HG03135 (cell line): ENCODE data around the gene LGALS9.
A peak's percentile ranks its signal among the peaks of the same experiment; 100 is the strongest.
"Not testable (repeated sequence)": the region's sequence is repeated elsewhere in the genome, so short reads cannot be mapped to it uniquely, and the experiment has no call there.

ENCODE experiments used
- ATAC-seq: cut with Tn5 transposase; IDR thresholded peaks from one replicate; pipeline ENCODE4 v1.9.1; 2021; ENCODE audit warnings: mild to moderate bottlenecking, moderate library complexity; ENCODE audit not compliant: unreplicated experiment

The LGALS9 gene

DNA sequence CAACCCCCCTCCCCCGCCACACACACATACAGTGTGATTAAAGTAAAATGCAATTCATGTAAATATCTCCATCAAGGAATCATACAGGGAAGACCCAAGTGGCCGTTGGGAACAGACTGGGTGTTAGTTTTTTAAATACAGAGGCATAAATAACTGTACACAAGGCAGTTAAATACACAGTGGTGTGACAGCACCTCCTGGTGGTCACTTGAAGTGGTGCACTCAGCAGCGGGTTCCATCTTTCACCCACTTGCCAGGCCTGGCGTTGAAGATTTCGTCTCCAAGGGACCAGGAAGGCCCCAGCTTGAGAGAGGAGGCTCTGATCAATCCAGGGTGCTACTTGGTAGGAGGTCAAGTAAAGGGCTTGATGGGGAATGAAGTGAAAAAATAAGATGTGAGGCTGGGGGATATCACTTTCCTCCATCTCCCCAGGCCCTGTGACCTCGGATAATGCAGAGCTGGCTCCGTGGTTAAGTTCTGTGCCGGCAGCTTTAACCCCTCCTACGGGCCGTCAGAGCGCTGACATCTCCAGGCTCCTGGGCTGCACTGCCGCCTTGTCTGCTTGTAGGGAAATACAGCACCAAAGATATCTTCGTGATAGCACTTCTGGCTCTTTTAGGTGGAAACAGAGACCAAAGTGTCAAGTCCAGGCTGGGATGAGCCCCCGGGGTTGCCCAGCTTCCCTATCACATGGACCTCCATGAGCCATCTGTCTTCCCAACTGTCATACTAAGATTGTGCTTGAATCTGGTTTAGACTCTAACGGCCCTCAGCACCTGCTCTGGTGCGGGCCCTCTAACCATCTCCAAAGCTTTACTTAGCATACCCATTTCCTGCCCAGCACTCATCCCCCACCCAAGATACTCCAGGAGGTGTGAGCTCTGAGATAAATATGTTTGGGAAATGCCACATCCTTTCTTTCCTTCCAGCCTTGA lies 20.7 kb downstream of the LGALS9 start:
- ATAC-seq: no peak

DNA sequence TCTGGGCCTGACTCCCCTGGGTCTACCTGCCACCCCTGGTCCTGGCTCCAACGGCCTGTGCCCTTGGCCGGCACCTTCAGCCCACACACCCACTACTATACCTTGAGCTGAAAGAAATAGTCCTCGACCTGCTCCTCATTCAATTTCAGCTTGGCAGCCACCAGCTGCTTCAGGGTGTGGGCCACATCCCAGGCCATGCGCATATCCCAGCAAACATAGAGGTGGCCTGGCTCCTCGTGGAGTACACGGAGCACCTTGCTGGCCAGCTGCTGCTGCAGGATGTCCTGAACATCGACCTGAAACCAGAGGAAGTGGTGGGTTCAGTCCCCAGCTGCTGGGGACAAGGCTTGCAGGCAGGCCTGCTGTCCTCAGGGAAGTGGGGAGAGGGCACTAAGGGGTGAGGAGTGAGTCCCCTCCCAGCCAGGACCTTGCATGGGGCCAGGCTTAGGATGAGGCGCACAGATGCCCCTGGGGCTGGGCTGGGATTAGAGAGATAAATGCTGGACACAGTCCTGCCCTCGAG lies 22.5 kb downstream of the LGALS9 start:
- ATAC-seq: not testable (repeated sequence)

DNA sequence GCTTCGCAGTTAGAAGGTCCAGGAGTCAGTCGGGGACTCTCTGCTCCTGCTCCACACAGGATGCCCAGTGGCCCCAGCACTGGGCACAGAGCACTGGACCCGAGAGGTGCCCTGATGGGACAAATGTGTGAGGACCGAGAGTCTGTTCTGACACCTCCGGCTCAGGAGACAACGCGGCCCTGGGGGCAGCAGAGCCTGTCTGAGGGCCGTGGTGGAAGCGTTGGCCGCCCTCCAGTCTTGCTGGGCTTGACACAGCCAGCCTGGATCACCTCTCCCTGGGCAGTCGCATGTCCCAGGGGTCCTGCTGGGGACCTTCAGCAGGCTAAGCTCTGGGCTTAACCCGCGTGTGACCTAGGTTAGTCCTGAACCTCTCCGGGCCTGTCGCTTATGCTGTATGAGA lies 23.1 kb downstream of the LGALS9 start:
- no peak for ATAC-seq

DNA sequence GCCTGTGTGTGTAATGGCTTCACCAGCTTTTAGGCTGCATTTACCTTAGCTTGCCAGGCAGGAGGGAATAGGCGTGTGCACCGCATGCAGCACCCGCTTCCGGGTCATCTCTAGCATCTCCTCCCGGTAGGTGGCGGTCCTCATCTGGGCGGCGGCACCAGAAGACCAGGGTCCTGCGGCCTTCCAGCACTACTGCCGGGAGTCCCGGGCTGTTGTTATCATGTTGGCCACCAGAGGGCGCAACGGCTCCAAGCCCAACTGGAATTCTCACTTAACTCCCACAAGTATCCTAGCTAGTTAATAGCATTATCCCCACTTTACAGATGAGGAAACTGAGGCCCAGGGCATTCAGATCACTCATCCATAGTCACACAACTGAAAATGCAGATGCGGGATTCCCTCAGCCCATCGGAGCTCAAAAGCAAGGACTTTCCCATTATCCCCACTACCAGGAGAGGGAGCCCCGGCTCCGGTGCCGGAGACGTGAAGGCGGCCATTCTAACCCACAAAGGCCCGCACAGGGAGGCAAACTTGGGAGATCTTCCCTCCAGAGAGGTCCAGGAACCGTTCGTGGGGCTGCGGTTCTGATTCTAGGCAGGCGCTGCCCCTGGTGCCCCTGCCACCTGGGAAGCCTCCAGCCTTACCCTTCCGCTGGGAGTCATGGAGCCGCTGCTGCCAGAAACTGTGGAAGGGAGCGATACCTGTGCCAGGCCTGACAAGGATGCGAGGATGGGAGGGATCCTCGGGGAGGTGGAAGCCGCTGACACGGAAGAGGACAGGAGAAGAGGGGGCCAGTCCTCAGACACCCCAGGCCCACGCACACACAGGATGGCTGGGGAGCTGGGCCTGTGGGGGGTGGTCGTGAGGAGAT lies 23.9 kb downstream of the LGALS9 start:
- ATAC-seq: peak; percentile 80

DNA sequence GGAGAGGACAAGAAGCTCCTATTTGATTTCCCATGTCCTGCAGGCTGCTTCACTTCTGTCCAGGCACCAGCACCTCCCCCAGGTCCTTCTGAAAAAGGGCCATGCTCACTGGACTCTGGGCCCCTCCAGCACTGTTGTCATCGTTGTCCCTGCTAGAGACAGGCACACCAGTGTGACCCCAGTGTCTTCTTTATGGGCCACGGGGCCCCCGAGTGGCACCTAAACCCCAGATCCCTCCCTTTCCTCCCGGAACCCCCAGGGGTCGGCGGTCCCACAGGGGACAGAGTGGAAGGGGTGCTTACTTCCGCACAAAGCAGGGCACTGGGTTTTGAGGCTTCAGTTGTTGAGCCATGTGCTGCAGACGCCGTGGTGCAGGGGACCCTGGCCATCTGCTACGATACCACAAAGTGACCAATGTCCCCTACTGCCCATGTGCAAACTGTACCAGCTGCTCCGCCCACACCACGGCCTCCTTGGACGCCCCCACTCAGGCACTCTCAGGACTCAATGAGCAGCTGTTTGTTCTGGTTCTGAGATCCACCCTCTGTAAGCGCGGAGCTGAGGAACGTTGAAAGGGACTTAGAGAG lies 24.6 kb downstream of the LGALS9 start:
- not testable (repeated sequence) for ATAC-seq

DNA sequence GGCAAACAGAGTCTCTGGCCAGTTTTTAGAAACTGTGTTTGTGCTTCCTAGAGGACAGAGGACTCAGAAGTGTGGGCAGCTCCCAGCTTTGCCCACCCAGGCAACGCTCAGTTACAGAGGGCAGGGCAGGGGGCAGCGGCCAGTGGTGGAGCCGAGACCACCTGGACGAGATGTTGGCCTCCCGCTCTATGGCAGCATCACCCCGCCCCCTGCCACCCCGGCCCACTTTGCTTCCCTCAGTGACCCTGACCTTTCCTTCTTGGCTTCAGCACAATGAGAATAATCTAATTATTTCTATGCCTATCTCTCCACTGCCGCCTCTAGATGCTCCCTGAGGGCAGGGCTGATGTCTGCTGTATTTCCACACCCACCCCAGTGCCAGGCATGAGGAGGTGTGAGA lies 25.6 kb downstream of the LGALS9 start:
- not testable (repeated sequence) for ATAC-seq

DNA sequence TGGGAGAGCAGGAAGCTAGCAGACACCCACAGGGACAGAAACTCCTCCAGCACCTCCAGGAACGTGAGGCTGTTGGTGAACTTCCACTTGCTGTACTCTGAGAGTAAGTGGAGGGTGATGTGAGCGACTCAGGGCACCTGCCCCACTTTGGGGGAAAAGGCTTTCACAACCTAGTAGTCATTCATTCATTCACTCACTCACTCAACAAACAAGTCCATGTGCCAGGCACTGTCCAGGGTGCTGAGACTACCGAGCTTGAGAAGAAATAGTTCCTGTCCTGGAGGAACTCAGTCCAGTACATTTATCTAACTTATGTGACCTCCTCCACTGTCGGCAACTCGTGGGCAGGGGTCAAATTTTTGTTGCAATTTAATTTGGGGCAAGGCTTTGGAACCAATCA lies 26.6 kb downstream of the LGALS9 start:
- no peak for ATAC-seq

DNA sequence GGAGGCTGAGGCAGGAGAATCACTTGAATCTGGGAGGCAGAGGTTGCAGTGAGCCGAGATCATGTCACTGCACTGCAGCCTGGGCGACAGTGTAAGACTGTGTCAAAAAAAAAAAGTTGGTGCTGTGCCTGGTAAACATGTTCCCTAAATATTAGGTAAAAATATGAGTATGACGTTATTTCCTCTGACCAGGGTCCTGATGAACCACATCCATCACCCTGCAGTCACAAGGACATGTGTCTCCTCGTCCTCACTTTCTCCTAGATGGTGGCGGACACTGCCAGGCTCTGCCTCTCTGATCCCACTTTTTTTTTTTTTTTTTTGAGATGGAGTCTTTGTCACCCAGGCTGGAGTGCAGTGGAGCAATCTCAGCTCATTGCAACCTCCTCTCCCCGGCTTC lies 28.7 kb downstream of the LGALS9 start:
- ATAC-seq: no peak

DNA sequence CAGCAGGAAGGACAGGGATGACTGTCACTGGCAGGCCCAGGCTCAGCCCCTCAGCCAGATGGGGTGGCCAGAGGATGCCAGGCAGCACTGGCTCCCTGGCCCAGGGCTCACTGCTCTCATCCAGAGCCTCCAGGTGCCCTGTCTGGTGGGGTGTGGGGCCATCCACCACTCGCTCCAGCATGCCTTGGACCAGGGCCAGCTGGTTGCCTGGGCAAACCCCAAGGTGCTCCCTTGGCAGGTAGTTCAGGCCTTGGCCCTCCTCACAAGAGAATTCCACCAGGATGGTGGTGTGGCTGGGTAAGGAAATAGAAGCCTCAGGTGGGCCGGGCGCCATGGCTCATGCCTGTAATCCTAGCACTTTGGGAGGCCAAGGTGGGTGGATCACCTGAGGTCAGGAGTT lies 29.4 kb downstream of the LGALS9 start:
- ATAC-seq: no peak

DNA sequence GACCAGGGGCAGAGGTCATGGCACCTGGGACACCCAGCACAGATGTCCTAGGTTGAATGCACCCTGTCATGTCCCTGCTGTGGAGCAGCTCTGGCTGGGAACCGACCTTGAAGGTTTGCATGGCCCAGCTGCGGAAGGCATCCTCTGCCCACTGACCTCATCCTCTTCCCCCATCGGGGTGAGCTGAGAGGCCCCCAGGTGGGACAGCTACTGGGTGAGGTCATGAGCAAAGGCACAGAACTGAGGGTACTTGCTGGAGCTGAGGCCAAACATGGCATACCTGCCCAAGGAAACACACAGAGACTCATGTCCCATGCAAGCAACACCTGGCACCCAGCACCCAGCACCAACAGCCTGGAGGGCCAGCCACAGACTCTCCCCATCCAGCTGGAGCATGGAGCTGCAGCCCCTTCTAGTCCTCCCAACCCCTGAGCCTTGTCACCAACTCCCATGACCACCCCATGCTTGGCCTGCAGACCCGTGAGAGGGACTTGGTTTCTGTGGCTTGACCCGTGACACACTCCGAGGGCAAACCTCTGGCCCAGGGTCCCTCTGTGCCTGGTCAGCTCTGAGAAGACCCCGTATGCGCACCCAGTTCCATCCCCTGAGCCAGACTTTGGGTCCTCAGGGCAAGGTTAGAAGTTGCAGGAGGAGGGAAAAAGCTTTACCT lies 33.1 kb downstream of the LGALS9 start:
- no peak for ATAC-seq

DNA sequence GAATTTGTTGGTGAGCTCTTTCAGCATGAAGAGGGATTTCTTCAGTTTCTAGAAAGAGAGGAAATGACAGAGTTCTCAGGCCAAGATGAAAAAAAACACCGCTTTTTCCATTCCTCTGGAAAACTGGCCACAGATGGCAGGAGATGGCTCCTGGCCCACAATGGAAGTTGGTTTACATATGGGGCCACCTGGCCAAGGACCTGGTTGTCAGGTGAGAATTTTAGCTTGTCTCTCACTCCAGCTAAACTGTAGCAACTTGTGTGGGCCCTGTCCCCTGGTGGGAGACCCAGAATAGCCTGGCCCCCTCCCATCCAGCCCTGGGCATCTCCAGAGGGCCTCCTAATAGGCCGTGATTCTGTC lies 33.6 kb downstream of the LGALS9 start:
- ATAC-seq: no peak

DNA sequence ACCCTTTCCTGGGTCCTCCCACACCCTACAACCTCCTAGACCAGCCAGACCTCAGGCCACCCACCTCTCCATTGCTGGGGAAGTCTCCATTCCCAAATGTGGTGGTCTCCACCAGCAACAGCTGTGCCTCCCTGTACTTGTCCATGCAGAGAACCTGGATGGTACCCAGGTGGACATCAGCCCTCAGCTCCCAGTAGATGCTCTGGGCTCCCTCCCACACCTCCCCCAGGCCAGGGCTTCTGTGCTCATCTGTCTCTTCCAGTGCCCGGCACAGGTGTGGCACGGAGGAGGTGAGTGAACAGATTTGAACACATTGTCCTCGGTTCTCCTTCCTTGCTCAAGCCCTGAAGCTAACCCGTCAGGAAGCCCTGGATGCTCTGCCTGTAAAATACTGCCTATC lies 34.6 kb downstream of the LGALS9 start:
- ATAC-seq: no peak

DNA sequence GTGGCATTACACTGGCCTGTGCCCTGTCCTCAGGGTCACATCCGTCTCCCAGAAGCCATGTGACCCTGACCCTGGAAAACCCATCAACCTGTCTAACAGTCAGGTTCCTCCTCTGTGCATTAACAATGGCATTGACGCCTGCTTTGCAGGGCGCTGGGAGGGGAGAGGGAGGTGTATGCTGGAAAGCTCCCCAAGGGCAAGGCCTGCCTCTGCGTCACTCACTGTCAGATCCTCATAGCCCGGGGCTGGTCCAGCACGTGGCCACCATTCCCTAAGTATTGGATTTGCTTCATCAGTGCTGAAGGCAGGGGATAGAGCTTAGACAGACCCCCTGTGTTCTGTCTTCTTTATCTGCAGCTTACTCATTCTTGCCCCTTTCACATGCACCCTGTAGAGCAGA lies 35.3 kb downstream of the LGALS9 start:
- not testable (repeated sequence) for ATAC-seq

DNA sequence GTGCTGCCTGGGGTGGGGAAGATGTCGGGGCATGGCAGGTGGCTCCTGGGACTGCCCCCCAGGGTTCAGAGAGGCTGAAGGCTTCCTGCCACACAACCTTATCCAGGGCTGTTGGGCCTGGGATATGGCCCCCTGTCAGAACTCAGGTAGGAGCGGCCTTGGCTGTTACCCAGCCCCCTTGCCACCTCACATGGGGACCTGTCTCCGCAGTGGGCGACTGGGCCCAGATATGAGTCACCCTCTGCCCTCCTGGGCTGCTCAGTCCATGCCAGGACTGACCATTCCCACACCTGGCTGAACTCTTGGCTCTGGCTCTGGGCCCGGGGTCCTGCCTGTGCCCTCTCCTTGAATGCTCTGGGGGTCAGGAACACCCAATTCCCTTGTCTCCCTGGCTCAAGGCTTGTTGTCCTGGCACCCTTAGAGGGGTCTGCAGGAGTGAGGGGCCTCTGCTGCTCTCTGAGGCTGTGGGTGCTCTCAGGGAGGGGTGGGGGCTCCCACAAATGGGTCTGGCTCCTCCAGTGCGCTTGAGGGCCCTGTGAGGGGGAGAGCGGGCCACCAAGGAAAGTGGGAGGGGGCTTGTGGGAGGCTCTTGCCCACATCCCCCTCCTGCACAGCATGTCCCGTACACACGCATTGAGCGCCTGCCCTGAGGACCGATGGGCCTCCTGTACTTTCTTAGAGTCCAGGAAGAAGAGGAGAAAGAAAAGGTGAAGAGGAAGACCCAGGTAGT lies 36.0 kb downstream of the LGALS9 start:
- ATAC-seq: no peak

DNA sequence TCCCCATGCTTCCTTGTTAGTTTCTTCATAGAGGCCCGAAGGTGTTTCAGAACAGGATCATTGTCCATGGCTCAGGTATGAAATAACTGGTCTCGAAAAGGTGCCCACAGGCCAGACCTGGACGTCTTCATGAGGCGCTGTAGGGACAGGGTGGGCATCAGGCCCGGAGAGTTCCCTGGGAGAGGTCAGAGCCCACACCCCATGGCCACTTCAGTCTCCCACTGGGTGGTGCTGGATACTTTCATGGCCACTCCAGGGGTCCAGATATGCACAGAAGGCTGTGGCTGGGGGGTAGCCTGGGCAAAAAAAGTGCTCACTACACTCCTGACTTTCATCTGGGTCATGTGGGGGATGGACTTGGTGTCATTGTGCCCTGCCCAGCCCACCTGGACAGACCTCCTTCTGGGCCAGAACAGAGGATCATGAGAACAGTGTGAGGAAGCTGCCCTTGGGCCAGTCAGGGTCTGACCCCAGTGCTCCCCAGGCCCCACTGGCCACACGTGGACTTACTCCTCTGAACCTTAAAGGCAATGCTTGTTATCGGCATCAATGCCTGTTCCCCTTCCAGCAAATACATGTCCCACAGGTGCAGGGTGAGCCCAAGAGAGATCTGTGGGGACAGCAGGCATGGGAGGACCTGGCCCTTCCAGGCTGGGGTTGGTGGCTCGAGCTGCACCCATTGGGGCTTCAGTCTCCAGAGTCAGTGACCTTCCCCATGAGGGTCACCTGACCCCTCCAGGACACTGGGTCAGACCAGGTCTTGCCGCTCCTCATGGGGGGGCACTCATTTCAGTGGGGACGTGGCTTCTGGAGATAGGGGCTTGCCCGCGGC lies 36.9 kb downstream of the LGALS9 start:
- ATAC-seq: no peak

DNA sequence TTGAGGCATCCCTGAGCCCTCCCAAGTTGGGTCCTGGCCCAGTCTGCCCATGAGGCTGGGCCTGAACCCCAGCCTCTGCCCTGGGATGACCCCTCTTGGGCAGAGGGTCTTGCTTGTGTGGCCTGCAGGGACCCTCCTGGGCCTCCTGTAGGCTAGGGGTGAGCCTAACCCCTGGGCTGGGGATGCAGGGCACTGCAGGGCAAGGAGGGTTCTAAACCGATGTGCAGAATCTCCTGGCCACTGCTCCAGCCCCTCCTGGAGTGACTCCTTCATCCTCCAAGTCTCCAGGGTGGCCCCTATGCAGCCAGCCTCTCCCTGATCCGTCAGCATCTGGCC lies 37.5 kb downstream of the LGALS9 start:
- ATAC-seq: no peak

DNA sequence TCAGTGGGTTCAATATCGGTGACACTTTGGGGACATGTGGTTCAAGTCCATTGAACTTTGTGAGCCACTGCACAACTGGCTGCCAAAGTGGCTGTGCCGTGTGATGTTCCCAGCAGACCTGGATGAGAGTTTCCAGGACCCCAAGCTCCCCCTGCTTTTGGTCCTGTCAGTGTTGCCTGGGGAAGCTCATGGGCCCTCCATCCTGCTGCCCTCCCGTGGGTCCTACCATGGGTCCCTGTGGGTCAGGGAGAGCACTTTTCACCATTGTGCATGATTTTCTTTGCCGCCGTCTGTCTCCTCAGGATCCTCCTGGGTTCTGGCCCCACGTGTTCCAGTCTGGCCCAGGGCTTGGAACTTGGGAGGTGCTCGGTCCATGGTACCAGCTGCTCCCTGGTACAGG lies 38.1 kb downstream of the LGALS9 start:
- ATAC-seq: no peak

DNA sequence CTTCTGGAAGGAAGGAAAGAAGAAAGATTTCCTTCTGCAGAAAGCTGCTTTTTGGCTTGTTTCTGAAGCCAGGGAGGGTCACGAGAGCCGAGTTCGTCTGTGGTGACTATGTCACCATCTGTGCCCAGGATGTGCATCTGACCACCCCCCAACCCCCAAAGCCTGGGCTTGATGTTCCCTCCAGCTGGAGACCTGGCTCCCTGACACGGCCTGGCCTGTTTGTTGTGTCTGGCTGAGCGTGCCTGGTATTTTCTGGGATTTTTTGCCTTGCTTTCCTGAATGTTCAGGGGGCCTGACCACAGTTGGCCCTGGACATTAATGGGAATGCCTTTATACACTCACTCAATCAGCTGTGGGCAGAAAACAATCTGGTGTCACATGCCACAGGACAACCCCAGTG lies 38.9 kb downstream of the LGALS9 start:
- no peak for ATAC-seq

DNA sequence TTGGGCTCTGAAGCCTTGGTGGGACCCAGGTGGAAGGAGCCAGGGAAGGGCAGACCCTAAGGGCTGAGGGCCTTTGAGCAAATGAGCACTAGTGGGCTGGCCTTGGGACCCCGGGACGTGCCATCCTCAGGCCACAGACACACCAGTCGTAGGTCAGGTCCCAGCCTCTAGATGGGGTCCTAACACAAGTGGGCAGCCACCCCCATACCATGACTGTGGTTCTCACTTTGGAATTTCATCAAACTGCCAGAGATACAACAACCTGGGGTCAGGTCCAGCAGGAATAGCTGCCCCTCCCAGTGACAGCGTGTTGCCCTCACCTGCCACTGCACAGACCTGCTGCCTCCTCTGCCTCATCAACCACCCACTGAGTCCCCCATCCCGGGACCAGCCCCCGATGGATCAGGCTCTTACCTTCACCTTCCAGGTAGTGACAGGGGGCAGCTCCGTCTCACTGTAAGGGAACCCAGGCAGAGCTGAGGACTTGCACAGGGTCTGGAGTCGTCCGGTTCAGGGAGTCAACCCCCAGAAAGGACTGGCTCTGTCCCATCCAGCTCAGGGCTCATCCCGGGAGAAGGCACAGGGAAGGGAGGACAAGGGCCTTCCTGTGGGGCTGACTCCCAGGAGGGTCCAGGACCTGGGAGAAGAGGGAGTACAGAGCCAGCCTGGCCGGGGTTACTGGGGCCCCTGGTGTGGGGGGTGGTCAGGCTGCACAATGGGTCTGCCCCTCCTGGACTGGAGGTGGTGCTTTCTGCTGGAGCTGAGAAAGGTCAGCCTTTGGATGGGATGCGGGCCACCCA lies 40.0 kb downstream of the LGALS9 start:
- ATAC-seq: no peak
